Esophagus squamous epithelium (tissue), 5 donors: ENCODE measurements around the gene KRT15. TPM values are rescaled to one million over a fixed set of nuclear protein-coding genes. Genes with fewer than 3 reads are reported as not detected.
A peak's percentile ranks its signal among the peaks of the same experiment; 100 is the strongest.

Experiments
- DNase-seq: peaks from one replicate; lab custom pipeline; 2025; lab: John Stamatoyannopoulos, UW
- H3K27ac ChIP-seq, 4 donors: fragments of 200-600 bp; sonication (generic); one replicate each; pipeline ENCODE4 v1.5.1; 2016 to 2019; ENCODE audit warnings: mild to moderate bottlenecking in 1 of 4
- H3K27me3 ChIP-seq, 4 donors: fragments of 200-600 bp; sonication (generic); 1 replicate in 3 of 4; 2 replicates in 1 of 4; pipeline versions ENCODE4 v1.5.1 to v1.6.0; 2017 to 2021; ENCODE audit warnings: antibody characterized with exemption in 1 of 4
- H3K36me3 ChIP-seq, 3 donors: fragments of 200-600 bp; sonication (generic); one replicate each; pipeline ENCODE4 v1.5.1; 2016 to 2019
- H3K4me1 ChIP-seq, 3 donors: fragments of 200-600 bp; sonication (generic); one replicate each; pipeline ENCODE4 v1.5.1; 2017 to 2019
- H3K4me3 ChIP-seq, 4 donors: fragments of 200-600 bp; sonication (generic); 1 replicate in 3 of 4; 2 replicates in 1 of 4; pipeline ENCODE4 v1.5.1; 2016 to 2019; ENCODE audit warnings: mild to moderate bottlenecking in 2 of 4, moderate library complexity in 1 of 4
- H3K9me3 ChIP-seq, 3 donors: fragments of 200-600 bp; sonication (generic); one replicate each; pipeline ENCODE4 v1.5.1; 2016 to 2019
- CTCF ChIP-seq, 6 experiments: fragments of 450-650 bp in 4 of 6; fragments of 200-600 bp in 2 of 6; sonication (generic) in 2 of 6; IDR thresholded peaks; one replicate each; pipeline ENCODE4 v1.5.1; 2016 to 2019; ENCODE audit warnings: antibody characterized with exemption in 6 of 6, mild to moderate bottlenecking in 4 of 6, moderate library complexity in 4 of 6
- POLR2A ChIP-seq, 4 donors: fragments of 450-650 bp; IDR thresholded peaks; one replicate each; pipeline ENCODE4 v1.6.1; 2017; ENCODE audit warnings: antibody characterized with exemption in 4 of 4, mild to moderate bottlenecking in 4 of 4, moderate library complexity in 3 of 4
- WGBS, 2 donors: methylation state at CpG; one replicate each; pipeline ENCODE4 v1.1.5; 2018; 5-methylcytosine and 5-hydroxymethylcytosine counted together
- intact Hi-C: fragments of 100-400 bp; cut with DNase I; formaldehyde crosslinking; loops from one replicate; pipeline ENCODE4 v1.15.0; 2022
- total RNA-seq, 4 donors: library from RNA; depleted of rRNA; stranded (reverse); fragments of >200 nt; gene quantifications; one replicate each; pipeline ENCODE4 v1.1.0, GENCODE V29; 2016
- donor health status: DM: yes; HTN: yes; CAD: no.

Gene KRT15
- total RNA-seq, 4 donors from 2014 or later, result 743 to 2,833 (median 2,484) TPM

GRCh38 chr17:41504246-41504977 is 14.3 kb downstream of the KRT15 start:
- Histone ChIP-seq H3K4me3 (peak overlapping the region; percentile 45 to 56 (median 53)), H3K27ac (peak overlapping the region; percentile 74 to 92 (median 88)), H3K27me3 (peaks cover 0 to 3% (median 0%) of the 10 kb centered on the region in 4 donors), H3K4me1 (peaks cover 11 to 94% (median 32%) of the 10 kb centered on the region in 3 donors), H3K36me3 (peaks cover 0 to 42% (median 0%) of the 10 kb centered on the region in 3 donors), H3K9me3 (no peaks in the 10 kb centered on the region)
- TF ChIP-seq POLR2A (IDR thresholded peaks at IDR 0.05) (peak in 1 of 4 donors; percentile 0), CTCF (IDR thresholded peaks at IDR 0.05) (no peak)
- intact Hi-C loops, result no loop called here
- WGBS, 2 donors, result 35 to 41% methylated on average over 5 to 8 of the region's 8 CpGs
- DNase-seq, result no peak

GRCh38 chr17:41503202-41503601 is 15.5 kb downstream of the KRT15 start:
- Histone ChIP-seq H3K36me3 (peaks cover 0 to 42% (median 0%) of the 10 kb centered on the region in 3 donors), H3K27ac (peak overlapping the region; percentile 39 to 92 (median 88)), H3K9me3 (no peaks in the 10 kb centered on the region), H3K4me1 (peaks cover 6 to 94% (median 32%) of the 10 kb centered on the region in 3 donors), H3K4me3 (peak overlapping the region; percentile 45 to 56 (median 53)), H3K27me3 (peaks cover 0 to 7% (median 0%) of the 10 kb centered on the region in 4 donors)
- WGBS, 2 donors, result 58 to 60% methylated on average over 3 to 8 of the region's 9 CpGs
- intact Hi-C loops, result no loop called here
- no peak for TF ChIP-seq POLR2A (IDR thresholded peaks at IDR 0.05)
- no peak for TF ChIP-seq CTCF (IDR thresholded peaks at IDR 0.05)
- DNase-seq, result no peak

- H3K27ac ChIP-seq, result peak overlapping the region in 3 of 4 donors; percentile 77 to 92 (median 87)
- intact Hi-C loops, result no loop called here
- WGBS, 2 donors, result 35 to 63% methylated on average over 12 to 14 of the region's 15 CpGs
- no peak for DNase-seq
- H3K4me1 ChIP-seq, result peaks cover 4 to 94% (median 21%) of the 10 kb centered on the region in 3 donors
- H3K27me3 ChIP-seq, result peaks cover 0 to 7% (median 0%) of the 10 kb centered on the region in 4 donors
- H3K9me3 ChIP-seq, result no peaks in the 10 kb centered on the region
- peak in 1 of 4 donors; percentile 16 for TF ChIP-seq POLR2A (IDR thresholded peaks at IDR 0.05)
- no peak for TF ChIP-seq CTCF (IDR thresholded peaks at IDR 0.05)
- peaks cover 0 to 42% (median 0%) of the 10 kb centered on the region in 3 donors for H3K36me3 ChIP-seq
- H3K4me3 ChIP-seq, result peak overlapping the region in 2 of 4 donors; percentile 52 to 54
These were observed 18.4 kb downstream of the KRT15 start for GRCh38 chr17:41500131-41500911.

GRCh38 chr17:41499714-41500113 is 19.0 kb downstream of the KRT15 start:
- Histone ChIP-seq H3K4me1 (peaks cover 4 to 94% (median 25%) of the 10 kb centered on the region in 3 donors), H3K27me3 (peaks cover 0 to 7% (median 0%) of the 10 kb centered on the region in 4 donors), H3K4me3 (peak overlapping the region in 1 of 4 donors; percentile 54), H3K36me3 (peaks cover 0 to 36% (median 0%) of the 10 kb centered on the region in 3 donors), H3K27ac (peak overlapping the region; percentile 11 to 92 (median 82)), H3K9me3 (no peaks in the 10 kb centered on the region)
- WGBS, 2 donors, result 48 to 75% methylated on average over 5 of the region's 5 CpGs
- DNase-seq, result no peak
- TF ChIP-seq CTCF (IDR thresholded peaks at IDR 0.05) (peak in 2 of 6 experiments; percentile 11 to 18), POLR2A (IDR thresholded peaks at IDR 0.05) (peak in 1 of 4 donors; percentile 40)
- intact Hi-C loops, result no loop called here
